Stimulated activated CD4-positive, alpha-beta T cell treated with anti-CD3 and anti-CD28 coated beads, Interleukin-4, amount 100 ng/mL, for 24 hours (primary cell): ENCODE data around the gene ANK3.

Source experiments
- DNase-seq: peaks from one replicate; pipeline ENCODE4 v3.0.0-alpha.2; 2020

ANK3 gene

DNA sequence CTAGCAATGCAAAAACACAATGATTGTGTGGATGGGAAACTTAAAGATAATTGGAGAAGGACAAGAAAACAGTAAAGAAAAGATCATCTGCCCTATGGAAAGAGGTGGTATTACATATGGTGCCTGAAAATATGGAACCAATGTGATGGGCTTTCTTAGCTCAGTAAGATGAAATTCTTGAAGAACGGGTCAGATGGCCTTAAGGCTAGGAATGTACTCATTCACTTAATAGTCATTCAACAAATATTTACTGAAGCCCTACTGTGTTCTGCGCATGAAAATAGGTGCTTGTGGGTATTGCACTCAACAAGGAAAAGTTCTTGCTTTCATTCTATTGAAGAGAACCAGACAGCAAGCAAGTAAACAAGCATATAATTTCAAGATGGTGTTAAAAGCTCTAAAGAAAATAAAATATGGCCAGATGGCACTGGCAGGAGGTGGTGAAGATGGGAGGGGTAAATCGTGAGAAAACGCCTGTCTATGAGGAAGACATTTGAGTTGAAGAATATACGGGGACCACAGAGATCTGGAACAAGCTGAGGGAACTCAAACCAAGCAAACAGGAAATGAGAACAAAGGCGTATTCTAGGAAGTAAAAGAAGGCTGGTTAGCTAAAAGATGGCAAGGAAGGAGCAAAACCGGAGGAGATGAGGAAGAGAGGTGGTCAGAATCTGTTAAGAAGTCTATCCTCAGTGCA, 179.7 kb downstream of the ANK3 start:
- no peak for DNase-seq

- no peak for DNase-seq
Observed at GRCh38 chr10:60208676-60209269, 180.9 kb downstream of the ANK3 start.

DNA sequence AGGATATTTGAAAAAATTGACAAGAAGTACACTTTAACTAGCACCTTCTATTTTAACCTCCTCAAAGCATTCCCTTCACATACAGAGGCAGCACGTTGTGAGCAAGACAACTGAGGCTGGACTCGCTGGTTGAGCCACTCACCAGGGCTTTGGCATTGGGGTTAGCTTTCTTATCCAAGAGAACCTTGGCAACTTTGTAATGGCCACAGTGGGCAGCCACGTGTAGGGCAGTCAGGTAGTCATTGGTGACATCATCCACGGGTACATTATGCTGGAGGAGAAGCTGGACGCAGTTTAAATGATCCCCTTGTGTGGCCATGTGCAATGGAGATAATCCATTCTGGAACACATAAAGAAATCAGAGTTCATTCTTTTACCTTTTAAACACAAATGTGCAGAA, 181.8 kb downstream of the ANK3 start:
- DNase-seq = no peak

- DNase-seq = no peak
Observed at GRCh38 chr10:60206735-60207134, 182.9 kb downstream of the ANK3 start.

DNA sequence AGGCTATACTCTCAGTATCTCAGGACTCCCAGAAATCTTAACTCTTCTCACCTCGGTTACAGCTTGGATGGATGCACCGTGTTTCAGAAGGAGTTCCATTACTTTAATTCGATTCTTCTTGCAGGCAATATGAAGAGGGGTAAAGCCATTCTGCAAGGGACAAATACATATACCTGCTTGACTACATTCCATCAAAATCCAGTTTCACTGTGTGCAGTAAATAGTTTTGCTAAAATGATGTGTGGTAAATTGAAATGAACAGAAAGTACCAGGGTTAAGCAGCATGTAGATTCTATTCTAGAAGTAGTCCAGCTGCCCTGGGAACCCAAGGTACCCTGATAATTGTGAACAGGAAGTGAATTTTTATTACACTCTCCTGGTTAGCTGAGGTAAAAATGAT, 183.9 kb downstream of the ANK3 start:
- DNase-seq = no peak

GRCh38 chr10:60203993-60204618, 185.6 kb downstream of the ANK3 start:
- DNase-seq = no peak

GRCh38 chr10:60200682-60201053, 189.0 kb downstream of the ANK3 start:
- DNase-seq = no peak

DNA sequence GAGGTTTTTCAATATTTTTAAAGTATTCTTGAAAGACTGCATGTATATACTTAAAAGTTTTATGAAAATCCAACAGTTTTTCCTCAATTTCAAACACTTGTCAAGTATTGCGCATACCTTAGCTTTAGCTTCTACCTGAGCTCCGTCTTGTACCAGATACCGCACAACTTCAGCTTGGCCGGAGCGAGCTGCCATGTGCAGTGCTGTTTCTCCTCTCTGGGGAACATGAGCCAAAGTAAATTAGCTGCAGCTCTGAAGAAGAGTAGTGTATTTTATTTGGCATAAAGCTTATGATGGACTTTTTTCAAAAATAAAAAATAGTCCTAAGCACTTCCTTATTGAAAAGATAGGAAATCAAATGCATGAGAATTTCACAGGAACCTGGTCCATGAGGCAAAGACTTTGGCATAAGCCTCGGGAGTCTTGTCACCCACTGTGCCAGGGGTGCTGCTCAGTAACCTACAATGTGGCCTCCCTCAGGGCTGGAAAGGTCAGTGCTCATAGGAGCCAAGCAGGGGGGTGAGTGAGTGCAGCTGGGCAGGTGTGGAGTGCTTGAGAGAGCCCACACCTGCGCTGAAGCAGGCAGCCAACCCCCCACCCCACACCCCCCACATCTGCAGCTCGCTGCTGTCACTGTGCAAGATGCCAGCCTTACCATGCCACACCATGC, 189.5 kb downstream of the ANK3 start:
- no peak for DNase-seq

- no peak for DNase-seq
Observed at GRCh38 chr10:60197206-60197605, 192.5 kb downstream of the ANK3 start.

DNA sequence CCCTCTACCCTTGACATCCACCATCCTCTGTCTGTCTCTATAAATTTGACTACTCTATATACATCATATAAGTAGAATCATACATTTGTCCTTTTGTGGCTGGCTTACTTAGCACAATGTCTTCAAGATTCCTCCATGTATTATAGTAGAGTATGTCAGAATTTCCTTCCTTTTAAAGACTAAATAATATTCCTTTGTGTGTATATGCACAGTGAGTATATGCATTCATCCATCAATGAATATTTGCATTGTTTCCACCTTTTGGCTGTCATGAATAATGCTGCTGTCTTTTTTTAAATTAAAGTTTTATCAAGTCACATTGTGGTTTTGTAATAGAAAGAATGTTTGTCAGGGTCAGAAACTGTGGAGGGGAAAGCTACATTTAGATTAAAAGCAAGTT, 195.3 kb downstream of the ANK3 start:
- DNase-seq = no peak

DNA sequence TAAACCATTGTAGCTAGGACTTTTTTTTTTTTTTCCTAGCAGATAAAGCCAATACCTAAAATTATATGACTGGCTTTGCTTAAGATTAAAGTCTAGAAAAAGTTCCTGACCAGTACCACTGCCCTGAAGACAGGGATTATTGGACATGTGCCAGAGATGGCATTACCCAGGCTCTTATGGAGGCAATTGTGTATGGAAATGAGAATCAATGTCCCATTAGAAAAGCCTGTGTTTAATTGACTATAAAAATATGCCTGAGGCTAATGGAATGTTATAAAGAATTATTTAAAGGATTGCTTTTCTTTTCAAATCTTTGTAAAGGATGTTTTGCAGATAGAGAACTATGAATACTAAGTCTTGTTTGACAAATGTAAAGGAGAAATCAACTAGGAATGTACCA, 196.7 kb downstream of the ANK3 start:
- DNase-seq = no peak

- DNase-seq = no peak
Observed at GRCh38 chr10:60189861-60190475, 199.7 kb downstream of the ANK3 start.

DNA sequence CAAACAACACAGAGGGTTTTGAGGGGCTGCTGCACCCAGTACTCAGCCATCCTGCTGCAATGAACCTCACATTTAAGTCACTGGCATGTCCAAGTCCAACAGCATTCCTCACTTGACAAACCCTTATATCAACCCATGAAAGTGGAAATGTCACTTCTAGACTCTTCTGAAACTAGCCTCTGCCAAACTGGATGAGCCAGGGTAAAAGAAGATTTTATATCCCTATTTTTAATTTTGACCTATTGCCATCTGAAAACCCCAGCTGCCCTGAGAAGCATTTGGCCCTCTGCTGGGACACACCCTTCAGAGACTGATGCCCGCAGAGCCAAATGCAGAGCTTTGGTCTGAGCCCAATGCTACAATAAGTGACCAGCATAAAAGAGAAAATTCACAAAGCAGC, 201.1 kb downstream of the ANK3 start:
- DNase-seq = no peak

DNA sequence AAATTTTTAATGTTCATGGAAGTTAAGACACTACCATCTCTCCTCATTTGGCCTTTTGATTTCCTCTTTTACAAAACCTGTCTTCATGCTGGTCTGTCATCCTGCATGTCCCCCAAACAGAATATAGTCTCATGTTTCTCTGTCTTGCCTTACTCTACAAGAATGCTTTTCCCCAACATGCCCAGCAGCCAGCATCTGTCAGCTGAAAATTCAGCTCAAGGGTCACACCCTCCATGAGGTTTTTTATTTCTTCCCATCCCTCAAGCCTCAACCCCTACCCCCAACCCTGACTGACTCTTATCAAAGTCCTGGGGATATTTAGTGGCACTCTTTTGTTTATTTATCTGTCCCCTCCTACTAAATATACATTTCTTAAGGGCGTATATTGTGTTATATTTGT, 202.0 kb downstream of the ANK3 start:
- DNase-seq = no peak

DNA sequence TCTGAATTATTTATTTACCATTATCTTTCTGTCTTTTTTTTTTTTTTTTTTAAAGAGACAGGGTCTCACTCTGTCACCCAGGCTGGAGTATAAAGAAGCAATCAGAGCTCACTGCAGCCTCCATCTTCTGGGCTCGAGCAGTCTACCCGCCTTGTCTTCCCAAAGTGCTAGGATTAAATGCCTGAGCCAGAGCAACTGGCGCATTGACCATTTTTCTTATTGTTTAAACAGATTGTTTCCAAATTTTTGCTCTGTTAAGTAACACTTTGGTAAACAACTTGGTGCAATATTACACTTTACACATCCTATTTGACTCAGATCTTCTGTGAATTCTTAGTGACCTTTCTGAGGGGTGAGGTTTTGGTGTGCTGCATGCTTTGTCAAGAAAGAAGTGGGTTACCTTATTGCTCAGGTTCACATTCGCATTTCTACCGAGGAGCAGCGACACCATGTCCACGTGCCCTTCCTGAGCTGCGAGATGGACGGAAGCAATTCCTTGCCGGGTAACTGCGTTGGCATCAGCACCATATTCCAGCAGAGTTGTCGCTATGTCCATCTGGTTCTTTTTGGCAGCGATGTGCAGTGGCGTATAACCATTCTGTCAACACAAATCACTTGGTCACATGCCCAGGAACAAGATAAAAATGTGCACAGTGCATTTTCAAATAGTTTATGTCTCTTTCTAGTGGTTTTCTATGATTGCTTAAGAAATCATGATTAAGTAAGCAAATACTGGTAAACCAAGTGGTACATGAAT, 203.2 kb downstream of the ANK3 start:
- DNase-seq = no peak

GRCh38 chr10:60185421-60185820, 204.3 kb downstream of the ANK3 start:
- no peak for DNase-seq

DNA sequence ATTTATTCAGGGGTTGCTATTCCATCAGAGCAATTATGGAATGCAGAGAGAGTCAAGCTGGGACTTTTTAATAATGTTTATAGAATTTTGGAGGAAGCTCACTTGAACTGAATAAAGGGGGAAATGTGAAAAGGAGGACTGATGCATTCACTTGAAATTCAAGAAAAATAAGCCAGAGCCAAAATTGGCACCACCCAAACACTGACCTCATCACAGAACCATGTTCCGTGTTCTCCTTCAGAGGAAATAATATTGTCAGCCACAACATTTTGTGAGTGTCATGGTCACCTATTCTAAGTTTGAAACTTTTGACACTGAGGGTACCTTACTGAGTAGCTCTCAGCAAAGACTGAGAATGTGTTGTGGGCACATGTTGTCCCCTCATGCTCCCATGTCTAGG, 207.0 kb downstream of the ANK3 start:
- no peak for DNase-seq

DNA sequence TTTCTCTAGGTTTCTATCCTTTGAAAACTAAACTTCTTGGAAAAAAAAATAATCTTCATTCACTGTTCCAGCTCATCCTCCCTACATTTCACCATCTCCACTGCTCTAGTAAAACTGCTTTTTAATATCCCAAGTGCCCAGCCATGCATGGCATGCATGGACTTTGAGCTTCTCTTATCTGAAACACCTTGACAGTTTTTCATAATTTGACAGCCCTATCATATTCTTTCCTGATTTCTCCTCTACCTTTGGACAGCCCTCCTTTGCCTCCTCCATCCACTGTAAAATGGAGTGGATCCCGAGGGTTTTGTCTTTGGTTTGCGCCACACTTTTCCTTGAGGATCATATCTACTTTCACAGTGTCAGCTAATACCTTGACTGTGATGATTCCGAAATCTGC, 212.8 kb downstream of the ANK3 start:
- no peak for DNase-seq

DNA sequence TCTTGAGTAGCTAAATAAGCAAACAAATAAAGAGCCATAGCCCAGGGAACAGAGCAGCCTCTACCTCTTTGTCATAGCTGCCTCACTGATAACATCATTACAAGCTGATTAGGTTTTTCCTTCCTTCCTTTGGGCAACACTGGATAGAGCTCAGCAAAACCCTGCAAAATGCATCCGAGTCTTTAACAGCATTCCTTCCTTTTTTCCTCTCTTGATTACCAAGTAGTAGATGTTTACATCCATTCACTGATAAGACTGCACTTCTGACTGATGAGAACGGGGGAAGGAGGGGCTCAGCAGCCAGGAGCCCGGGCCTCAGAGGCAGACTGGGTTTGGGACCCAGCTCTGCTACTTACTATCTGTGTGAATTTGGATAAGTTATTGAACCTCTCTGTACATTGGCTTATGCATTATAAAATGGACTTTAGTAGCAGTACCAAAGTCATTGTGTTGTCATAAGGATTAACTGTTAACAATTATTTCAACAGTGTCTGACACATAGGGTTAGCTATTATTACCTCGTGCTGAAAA, 214.2 kb downstream of the ANK3 start:
- DNase-seq = no peak

GRCh38 chr10:60172363-60172990, 217.2 kb downstream of the ANK3 start:
- DNase-seq = no peak

- DNase-seq = no peak
Observed at GRCh38 chr10:60171436-60172013, 218.2 kb downstream of the ANK3 start.

- no peak for DNase-seq
Observed at GRCh38 chr10:60170250-60170649, 219.4 kb downstream of the ANK3 start.
